HG02884 (cell line): ENCODE measurements around the gene PSMB5.

ENCODE experiments used
- ATAC-seq: cut with Tn5 transposase; IDR thresholded peaks from one replicate; pipeline ENCODE4 v1.9.1; 2021; ENCODE audit warnings: mild to moderate bottlenecking, moderate library complexity; ENCODE audit not compliant: unreplicated experiment

Gene PSMB5

GRCh38 chr14:22995889-22996625, 38.6 kb downstream of the PSMB5 start:
- no peak for ATAC-seq

GRCh38 chr14:22994762-22995275, 39.9 kb downstream of the PSMB5 start:
- ATAC-seq: no peak

- no peak for ATAC-seq
Observed at GRCh38 chr14:22993517-22993916, 41.2 kb downstream of the PSMB5 start.

GRCh38 chr14:22991852-22992251, 42.8 kb downstream of the PSMB5 start:
- ATAC-seq: no peak

GRCh38 chr14:22987291-22987690, 47.4 kb downstream of the PSMB5 start:
- no peak for ATAC-seq

- no peak for ATAC-seq
Observed at GRCh38 chr14:22986508-22987054, 48.1 kb downstream of the PSMB5 start.

- ATAC-seq: no peak
Observed at GRCh38 chr14:22985894-22986507, 48.7 kb downstream of the PSMB5 start.

- no peak for ATAC-seq
Observed at GRCh38 chr14:22984959-22985658, 49.6 kb downstream of the PSMB5 start.

- peak; percentile 44 for ATAC-seq
Observed at GRCh38 chr14:22982477-22983245, 52.0 kb downstream of the PSMB5 start, which contains the start of gene AJUBA. Gene AJUBA, minus strand, starts transcription at chr14:22982551. Its CDS starts 285 bp downstream, at chr14:22982266.

GRCh38 chr14:22981876-22982476, 52.7 kb downstream of the PSMB5 start:
- peak; percentile 12 for ATAC-seq

GRCh38 chr14:22981090-22981875, 53.4 kb downstream of the PSMB5 start:
- no peak for ATAC-seq

- no peak for ATAC-seq
Observed at GRCh38 chr14:22980672-22981089, 54.0 kb downstream of the PSMB5 start.

GRCh38 chr14:22979748-22980392, 54.8 kb downstream of the PSMB5 start:
- no peak for ATAC-seq

GRCh38 chr14:22978981-22979671, 55.6 kb downstream of the PSMB5 start:
- no peak for ATAC-seq

- ATAC-seq: no peak
Observed at GRCh38 chr14:22978487-22978837, 56.2 kb downstream of the PSMB5 start.

- no peak for ATAC-seq
Observed at GRCh38 chr14:22977684-22978486, 56.8 kb downstream of the PSMB5 start.

- ATAC-seq: no peak
Observed at GRCh38 chr14:22977434-22977683, 57.3 kb downstream of the PSMB5 start.
